Measurements from ENCODE around the gene MPHOSPH9.

DNA sequence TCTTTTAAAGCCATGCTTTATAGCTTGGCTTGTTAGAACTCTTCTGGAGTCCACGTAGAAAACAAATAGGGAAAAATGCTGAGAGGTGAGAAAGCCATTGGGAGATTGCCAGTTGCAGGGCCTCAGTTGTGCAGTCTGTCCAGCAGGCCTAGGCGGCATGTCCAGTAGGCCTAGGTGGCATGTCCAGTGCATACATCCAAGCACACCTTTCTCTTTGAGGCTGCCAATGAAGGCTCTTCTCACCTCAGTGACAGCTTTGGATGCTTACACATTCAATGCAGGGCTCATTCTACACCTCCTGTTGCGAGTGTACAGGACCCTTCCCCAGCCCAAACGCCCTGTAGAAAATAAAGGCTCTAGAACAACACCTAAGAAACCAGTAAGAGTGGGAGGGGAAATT, 25.7 kb upstream of the MPHOSPH9 start:
- no peak for TF ChIP-seq POLR2A (IDR thresholded peaks at IDR 0.05)
- TF ChIP-seq CTCF (IDR thresholded peaks at IDR 0.05) = no peak

All from sigmoid colon (tissue), 3 donors.